ENCODE measurements around the gene PLEK2. TPM values are rescaled to one million over a fixed set of nuclear protein-coding genes. Genes with fewer than 3 reads are reported as not detected.

PLEK2 gene
- total RNA-seq, 1 donor from 2014 or later: 12.9 TPM

- no peak for DNase-seq (ENCODE audit: low read depth)
Observed at GRCh38 chr14:67405771-67406170, 6.2 kb downstream of the PLEK2 start.

DNA sequence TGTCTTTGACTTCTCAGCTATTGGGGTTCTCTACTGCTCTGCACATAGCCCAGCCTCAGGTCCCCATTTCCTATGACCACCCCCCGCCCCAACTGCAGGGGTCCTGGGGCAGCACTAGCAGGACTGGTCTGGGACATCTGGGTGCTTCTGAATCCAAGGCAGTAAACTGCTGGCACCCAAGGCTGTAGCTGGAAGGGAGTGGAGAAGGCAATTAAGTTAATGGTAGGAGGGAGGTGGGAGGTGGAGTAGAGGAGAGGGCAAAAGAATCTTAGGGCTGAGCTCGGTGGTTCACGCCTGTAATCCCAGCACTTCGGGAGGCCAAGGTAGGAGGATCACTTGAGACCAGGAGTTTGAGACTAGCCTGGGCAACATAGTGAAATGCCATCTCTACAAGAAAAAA is 11.5 kb downstream of the PLEK2 start:
- DNase-seq (ENCODE audit: low read depth): no peak

GRCh38 chr14:67397536-67397935 is 14.4 kb downstream of the PLEK2 start:
- no peak for DNase-seq (ENCODE audit: low read depth)

DNA sequence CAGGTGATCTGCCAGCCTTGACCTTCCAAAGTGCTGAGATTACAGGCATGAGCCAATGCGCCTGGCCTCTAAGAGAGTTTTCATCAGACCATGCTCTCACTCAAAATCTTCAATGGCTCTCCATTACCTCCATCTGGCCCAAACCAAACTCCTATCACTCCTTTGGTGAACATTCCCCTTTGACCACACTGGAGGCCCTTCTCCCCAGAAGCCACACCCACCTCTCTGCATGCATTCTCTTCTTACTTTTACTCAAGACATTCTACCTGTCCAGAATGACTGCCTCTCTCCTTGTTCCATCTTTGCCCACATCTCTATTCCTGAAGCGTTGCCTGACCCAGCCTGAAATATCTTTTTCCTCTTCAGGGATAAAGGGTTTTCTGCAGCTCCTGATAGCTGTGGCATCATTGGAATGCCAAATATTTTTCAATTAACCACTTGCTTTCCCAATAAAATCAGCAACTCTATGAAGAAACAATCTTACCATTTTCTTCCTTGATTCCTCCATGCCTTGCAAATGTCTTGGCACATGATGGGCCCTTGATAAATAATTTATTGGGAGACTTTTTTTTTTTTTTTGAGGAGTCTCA is 15.5 kb downstream of the PLEK2 start:
- peak; percentile 61 for DNase-seq (ENCODE audit: low read depth)

DNA sequence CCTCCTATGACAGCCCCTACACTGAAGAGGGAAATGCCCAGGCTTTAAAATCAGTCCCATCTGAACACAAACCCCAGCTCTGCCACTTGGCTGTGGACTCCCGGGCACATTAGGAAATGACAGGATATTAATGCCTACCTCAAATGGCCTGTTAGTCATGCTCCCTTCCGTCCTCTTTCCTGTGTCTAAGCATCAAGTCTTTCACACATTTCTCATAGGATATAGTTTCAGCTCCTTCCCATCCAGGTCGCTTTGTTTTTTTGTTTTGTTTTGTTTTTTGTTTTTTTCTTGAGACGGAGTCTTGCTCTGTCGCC is 16.1 kb downstream of the PLEK2 start:
- DNase-seq (ENCODE audit: low read depth): no peak

DNA sequence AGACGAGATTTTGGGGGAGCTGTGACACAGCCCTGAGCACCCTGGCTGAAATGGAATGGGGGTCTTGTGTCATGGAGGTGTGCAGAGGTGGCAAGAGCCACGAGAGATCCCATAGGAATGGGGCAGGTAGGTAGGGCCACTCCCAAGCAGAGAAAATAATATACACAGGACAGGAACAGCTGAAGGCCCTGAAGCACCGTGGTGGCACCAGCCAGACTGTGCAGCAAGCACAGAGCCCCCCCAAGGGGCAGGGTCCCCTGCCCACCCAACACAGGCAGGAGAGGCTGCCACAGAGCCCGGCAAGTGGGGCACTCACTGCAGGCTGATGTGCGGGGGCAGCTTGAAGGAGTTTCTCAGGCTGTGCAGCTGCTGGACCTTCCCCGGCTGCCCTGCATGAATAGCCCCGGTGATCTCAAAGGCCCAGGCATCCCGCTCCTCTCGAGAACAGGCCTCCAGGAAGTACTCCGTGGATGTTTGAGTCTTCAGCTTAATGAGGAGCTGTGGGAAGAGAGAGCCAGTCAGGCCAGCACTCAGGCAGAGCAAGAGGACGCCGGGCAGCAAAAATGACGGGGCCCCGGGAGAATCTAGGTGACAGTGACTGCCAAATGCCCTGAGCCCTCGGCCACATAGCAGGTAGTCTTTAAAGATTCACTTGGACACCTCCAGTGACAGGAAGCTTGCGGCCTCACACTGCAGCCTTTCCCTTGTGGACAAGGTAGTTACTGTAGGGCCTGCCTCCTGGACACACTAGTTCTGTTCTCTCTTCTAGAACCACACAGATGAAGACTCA is 16.7 kb downstream of the PLEK2 start:
- DNase-seq (ENCODE audit: low read depth): no peak

DNA sequence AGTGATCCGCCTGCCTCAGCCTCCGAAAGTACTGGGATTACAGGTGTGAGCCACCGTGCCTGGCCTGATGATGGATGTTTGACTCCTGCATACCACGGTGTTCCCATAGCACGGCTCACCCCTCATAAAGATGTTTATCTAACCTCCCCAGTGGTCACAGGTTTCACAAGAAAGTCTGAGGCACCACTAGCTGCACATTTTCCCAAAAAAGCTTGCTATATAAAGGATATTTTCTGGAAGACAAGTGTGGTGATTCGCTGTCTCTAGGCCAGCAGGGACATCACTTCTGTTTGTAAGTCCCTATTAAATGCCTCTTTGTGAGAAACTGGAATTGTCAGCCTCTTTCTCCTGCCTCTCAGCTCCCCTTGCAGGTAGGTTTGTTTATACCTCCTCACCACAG is 18.3 kb downstream of the PLEK2 start:
- no peak for DNase-seq (ENCODE audit: low read depth)

DNA sequence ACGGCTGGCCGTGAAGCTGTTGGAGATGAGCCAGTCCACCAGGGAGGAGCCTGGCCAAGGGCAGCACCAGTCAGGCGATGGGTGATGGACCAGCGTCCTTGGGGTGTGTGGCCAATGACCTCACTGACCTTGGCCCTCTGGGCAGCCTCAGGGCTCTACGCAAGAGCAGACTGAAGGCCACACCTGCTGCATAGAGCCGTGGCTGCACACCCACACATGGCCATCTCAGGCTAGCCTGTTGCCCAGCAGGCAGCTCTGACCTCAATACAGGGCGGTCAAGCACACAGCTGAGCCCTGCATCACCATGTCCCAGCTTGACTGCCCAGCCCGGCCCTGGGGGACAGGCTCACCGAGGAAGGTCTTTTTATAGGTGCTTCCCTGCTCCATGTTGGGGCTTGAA is 19.2 kb downstream of the PLEK2 start:
- no peak for DNase-seq (ENCODE audit: low read depth)

- DNase-seq (ENCODE audit: low read depth): no peak
Observed at GRCh38 chr14:67392123-67392522, 19.8 kb downstream of the PLEK2 start.

GRCh38 chr14:67391268-67391667 is 20.7 kb downstream of the PLEK2 start:
- DNase-seq (ENCODE audit: low read depth): no peak

DNA sequence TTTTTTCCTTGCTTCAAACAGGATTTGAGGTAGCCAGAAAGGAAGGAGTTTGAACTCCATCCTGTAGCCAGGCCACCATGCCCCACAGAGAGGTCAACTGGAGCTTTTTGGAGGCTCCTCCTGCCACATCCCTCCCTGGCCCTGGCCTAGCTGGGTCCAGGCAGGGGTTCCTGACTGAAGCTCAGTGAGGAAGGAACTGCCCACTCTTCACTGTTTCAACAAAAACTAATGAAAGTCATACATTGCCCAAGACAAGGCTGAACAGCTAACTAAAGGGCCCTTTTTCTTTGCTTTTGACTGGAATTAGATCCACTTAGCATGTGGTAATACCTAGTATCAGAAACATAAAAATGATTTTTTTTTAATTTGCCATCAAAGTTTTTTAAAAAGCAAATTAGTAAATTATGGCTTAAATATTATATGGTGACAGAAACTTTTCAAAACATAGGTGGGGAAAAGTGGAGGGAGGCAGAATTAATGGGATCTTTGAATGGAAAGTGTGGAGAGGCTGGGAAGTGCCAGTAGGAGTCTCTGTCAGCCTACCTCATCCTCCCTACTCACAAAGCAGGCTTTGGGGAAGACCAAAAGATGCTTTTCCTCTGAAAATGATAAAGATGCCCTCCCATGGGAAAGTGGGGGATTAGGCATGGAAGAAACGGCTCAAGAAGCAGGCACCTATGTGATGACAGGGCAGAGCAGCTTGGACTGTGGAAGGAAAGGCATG is 22.0 kb downstream of the PLEK2 start:
- no peak for DNase-seq (ENCODE audit: low read depth)

DNA sequence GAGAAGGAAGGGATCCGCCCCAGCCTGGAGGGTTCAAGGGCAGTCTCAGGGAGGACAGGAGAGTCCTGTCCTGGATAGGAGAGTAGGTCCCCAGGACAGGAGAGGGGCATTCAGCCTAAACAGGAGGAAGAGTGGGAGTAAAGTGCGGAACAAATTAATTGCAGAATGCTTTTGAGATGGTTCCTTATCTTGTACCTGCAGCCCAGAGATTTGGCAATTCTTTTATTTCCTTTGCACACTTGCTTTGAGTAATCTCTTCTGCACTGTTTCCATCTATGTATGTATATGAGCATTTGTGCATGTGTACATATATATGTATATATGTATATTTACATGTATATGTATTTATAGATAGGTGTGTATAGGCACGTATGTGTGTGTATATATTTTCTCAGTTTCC is 22.7 kb downstream of the PLEK2 start:
- no peak for DNase-seq (ENCODE audit: low read depth)

- peak; percentile 35 for DNase-seq (ENCODE audit: low read depth)
Observed at GRCh38 chr14:67387195-67387594, 24.8 kb downstream of the PLEK2 start.

GRCh38 chr14:67385618-67386017 is 26.3 kb downstream of the PLEK2 start:
- no peak for DNase-seq (ENCODE audit: low read depth)

- no peak for DNase-seq (ENCODE audit: low read depth)
Observed at GRCh38 chr14:67385120-67385519, 26.8 kb downstream of the PLEK2 start.

DNA sequence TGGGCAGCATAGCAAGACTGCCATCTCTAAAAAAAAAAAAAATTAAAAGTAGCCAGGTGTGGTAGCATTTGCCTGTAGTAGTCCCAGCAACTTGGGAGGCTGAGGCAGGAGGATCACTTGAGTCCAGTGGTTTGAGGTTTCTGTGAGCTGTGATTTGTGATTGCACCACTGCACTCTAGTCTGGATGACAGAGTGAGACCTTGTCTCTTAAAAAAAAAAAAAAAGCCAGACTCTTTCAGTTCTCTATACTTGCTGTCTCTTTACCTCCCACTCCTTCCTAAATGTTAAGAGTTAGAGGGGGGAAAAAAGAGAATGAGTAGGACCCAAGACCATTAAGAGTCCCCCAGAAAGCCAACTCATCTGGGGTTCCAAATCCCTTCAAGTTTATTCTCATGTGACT is 34.0 kb downstream of the PLEK2 start:
- no peak for DNase-seq (ENCODE audit: low read depth)

GRCh38 chr14:67373347-67373746 is 38.6 kb downstream of the PLEK2 start:
- DNase-seq (ENCODE audit: low read depth): no peak

DNA sequence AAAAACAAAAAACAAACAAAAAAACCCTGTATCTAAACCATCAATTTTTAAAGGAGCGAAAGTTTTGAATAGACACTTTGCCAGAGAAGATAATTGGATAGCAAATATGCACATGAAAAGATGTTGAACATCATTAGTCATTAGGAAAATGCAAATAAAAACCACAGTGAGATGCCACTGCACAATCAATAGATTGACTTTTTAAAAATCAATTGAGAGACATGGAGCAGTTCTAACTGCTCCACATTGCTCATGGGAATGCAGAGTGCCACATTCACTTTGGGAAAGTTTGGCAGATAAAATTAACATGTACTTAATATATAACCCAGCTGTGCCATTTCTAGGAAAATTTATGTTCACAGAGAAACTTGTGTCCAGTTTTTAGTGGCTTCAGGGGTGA is 39.1 kb downstream of the PLEK2 start:
- DNase-seq (ENCODE audit: low read depth): no peak

DNA sequence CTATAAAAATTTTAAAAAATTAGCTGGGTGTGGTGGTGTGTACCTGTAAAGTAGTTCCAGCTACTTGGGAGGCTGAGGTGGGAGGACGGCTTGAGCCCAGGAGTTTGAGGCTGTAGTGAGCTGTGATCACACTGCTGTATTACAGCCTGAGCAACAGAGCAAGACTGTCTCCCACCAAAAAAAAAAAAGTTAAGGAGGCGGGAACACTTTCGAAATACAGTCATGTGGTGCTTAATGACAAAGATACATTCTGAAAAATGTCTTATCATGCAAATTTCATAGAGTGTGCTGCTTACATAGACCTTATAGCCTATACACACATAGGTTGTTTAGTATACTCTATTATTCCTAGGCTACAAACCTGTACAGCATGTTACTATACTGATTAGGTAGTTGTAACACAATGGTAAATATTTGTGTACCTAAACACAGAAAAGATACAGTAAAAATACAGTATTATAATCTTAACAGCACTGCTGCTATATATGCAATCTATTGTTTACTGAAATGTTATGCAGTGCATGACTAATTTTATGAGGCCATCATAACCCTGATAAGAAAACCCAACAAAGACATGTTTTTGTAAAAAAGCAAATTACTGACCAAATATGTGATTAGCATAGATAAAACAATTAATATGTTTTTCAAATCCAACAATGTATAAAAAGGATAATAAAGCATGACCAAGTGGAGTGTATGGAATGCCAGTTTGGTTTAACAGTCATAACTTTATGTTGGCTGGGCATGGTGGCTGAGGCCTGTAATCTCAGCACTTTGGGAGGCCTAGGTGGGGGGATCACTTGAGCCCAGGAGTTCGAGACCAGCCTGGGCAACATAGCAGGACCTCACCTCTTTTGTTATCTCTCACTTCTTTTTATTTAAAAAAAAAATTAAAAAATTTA is 40.5 kb downstream of the PLEK2 start:
- no peak for DNase-seq (ENCODE audit: low read depth)

- DNase-seq (ENCODE audit: low read depth): no peak
Observed at GRCh38 chr14:67370830-67371229, 41.1 kb downstream of the PLEK2 start.

DNA sequence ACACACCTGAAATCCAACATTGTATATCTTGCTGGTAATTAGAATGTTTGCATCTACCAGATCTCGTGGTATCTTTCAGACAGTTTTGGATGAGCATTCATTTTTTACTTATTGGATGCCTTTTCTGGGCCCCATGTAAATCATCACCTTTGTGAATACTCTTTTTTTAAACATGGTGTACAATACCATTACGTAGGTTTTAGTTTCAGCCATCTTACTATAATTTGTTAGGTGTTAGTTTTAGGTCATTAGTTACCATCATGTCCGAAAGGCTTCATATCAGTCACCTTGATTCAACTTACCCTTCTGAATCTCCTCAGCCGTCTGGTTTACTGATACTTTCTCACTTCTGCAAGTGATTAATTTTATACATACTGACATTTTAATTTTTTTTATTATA is 46.5 kb downstream of the PLEK2 start:
- DNase-seq (ENCODE audit: low read depth): no peak
